Iris pigment epithelial cell (primary cell): ENCODE measurements around the gene BTBD8.
A peak's percentile ranks its signal among the peaks of the same experiment; 100 is the strongest.

Experiments
- DNase-seq: peaks from one replicate; pipeline ENCODE4 v3.0.0-alpha.2; 2011; ENCODE audit warnings: low read depth

BTBD8 gene

DNA sequence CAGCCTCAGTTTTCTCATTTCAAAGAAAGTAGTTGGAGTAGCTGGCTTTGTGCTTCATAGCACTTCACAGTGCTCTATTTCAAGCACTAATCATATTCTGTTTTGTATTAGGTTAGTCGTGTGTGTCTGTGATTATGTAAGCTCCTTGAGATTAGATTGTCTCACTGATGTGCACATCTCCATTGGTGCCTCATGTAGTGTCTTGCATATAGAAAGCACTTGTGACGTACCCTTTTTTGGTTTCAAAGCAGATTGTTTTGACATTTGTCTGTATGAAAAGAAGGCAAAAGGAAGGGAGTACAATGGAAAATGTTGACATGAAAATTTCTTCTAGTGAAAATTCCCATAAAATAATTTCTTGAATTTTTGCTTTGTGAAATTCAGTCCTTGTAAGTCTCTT, 13.9 kb downstream of the BTBD8 start:
- no peak for DNase-seq

DNA sequence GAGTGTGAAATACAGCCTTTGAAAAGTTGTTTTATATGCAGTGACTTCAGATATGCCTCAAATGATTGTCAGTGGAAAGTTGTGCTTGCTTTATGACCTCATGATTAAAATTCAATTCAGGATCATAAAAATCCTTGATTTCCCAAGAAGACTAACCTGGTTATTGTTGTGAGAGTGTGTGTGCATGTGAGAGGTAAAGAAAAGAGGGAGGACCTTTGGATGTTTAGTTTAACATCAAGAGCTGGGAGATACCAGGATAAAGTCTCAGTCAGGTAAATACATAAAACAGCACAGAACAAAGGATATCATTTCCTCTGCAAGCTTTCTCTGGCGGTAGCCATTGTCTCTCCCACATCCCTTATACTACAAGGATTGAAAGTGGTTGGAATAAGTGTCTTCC, 14.4 kb downstream of the BTBD8 start:
- DNase-seq, result no peak

DNA sequence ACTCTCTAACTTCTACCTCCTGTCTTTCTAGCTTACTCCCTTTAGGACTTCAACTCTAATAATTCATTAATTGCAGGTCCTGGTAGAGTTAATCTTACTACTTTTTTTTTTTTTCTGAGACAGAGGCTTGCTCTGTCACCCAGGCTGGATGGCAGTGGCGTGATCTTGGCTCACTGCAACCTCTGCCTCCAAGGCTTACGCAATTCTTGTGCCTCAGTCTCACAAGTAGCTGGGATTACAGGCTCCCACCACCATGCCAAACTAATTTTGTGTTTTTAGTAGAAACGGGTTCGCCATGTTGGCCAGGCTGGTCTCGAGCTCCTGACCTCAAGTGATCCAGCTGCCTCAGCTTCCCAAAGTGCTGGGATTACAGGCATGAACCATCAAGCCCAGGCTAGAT, 15.7 kb downstream of the BTBD8 start:
- DNase-seq, result no peak

DNA sequence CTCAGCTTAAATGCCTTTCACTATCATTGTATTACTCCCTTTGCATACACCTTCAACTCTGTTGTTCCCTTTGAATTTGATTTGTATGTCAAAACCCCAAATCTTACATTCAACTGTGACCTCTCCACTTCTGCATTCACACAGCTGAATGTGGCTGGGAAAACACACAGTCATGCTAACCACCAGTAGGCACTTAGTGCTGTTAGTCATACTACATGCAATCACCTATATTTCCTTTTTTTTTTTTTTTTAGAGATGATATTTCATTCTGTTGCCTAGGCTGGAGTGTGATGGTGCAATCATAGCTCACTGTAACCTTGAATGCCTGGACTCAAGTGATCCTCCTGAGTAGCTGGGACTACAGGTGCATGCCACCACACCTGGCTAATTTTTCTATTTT, 16.2 kb downstream of the BTBD8 start:
- DNase-seq, result peak; percentile 35

DNA sequence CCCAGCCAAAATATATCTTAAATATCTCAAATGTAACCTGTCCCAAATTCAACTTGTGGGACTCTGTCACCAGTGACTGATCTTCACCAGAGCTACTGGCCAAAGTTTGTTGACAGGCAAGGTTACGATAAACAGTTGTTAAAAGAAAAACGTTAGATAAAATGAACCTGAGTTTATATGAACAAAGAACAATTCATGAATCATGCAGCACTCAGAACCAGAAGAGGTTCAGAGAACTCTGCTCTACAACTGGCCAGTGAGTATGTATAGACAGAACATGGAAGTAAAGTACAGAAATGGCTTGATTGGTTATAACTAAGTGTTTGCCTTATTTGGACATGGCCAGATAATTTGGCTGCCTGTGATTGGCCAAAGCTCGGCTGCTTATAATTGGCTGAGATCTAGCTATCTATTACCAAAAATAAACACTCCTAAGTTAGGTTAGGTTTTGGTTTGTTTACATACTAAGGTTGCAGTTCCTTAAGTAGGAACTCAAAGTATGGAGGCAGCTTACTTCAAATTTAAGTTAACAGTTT, 25.5 kb downstream of the BTBD8 start:
- no peak for DNase-seq

DNA sequence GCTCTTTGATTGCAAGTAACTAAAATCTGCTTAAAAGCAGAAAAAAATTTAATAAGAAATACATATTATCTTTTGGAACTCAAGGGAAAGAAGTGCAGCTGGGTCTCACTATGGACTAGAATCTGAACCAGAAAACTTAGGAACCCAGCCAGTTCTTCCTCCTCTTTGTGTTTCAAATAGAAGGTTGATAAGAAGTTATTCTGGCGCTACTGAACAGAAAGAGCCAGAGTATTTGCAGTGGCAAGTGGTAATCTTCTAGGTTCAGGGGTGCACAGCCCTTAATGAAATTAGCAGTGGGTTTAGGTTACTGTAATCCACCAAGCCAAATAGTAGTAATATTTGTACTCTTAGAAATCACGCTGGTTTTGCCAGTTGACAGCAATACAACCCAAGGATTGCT, 28.5 kb downstream of the BTBD8 start:
- no peak for DNase-seq

DNA sequence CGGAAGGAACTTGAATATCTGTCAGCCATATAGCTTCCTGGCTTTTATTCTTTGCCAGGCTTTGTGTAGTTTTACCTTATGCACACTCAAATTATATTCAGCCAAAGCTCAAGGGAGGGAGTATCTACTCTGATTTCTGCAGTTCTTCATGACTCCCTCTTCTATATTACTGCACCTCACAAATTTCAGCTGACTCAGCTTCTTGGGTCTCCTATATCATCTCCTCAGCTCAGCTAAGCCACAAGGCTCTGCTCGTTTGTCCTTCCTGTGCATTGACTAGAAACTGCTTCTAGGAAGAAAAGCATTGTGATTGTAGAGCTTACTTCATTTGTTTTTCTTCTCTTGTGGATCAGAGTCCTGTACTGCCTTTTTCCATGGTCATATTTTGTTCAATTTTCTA, 37.4 kb downstream of the BTBD8 start:
- DNase-seq, result no peak

DNA sequence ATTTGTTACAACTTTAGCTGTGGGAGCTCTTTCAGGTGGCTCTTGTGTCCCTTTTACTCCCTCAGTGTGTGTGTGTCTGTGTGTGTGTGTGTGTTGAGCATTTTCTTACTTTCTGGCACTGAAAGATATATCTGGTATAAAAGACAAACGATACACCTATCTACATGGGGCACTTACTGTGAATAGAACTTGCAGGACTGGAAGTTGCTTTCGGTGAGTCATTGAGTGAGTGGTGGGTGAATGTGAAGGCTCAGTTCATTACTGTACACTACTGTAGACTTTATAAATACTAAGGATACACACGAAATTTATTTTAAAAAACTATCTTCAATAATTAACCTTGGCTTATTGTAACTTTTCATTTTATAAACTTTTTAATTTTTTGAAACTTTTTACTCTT, 38.7 kb downstream of the BTBD8 start:
- DNase-seq, result peak; percentile 43

DNA sequence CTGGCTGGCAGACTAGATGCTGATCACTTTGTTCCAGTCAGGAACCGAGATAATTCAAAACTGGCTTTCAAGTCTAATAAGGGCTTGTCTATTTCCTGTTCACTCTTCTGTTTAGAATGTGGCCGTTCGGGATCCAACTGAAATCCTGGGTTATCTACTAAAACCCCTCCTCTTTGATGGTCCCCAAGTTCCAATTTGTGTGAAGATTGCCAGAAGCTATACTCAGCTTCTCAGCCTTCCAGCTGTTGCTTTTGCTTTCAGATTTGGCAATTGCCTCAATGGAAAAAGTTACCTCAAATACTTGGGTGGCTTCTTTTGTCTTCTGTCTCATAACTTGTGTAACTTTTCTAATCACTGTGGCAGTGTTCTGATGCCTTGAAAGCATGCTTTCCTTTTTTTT, 43.7 kb downstream of the BTBD8 start:
- DNase-seq, result peak; percentile 27

DNA sequence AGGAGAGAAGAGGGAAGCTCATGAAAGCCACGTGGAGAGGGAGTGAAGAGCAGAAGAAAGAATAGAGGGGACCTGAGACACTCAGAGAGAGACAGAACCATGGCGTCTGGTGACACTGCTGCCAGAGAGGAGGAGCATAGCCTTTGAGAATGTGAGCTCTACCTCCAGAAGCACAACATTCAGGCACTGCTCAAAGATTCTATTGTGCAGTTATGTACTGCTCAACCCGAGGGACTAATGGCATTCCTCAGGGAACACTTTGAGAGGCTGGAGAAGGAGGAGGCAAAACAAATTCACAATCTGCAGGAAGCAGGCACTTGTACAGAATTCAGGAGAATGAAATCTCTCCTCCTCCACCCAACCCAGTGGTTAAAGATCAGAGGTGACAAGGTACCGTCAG, 45.1 kb downstream of the BTBD8 start:
- DNase-seq, result no peak

DNA sequence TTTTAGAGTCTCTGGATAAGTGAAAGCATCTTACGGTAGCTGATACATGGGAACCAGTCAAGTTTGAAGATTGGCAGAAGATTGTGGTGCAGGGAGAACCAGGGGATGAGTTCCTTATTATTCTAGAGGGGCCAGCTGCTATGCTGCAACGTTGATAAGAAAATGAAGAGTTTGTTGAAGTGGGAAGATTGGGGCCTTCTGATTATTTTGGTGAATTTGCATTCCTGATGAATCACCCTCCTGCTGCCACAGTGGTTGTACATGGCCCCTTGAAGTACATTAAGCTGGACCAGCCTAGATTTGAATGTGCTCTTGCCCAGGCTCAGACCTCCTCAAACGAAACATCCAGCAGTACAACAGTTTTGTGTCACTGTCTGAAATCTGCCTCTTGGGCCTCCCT, 45.9 kb downstream of the BTBD8 start:
- no peak for DNase-seq

DNA sequence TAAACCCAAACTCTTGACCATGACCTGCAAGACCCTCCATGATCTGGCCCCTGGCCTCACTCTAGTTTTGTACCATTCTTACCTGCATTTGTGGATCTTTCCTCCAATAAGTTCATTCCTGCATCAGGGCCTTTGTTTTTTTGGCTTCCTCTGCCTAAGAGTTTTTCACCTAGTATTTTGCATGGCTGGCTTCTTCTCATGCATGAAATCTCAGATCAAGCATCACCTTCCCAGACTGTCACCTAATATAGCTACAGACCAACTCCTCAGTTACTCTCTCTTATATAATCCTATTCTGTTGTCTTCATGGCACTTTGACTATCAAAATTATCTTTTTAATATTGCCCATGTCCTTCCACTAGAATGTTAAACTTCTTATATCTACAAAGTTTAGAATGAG, 54.2 kb downstream of the BTBD8 start:
- no peak for DNase-seq

DNA sequence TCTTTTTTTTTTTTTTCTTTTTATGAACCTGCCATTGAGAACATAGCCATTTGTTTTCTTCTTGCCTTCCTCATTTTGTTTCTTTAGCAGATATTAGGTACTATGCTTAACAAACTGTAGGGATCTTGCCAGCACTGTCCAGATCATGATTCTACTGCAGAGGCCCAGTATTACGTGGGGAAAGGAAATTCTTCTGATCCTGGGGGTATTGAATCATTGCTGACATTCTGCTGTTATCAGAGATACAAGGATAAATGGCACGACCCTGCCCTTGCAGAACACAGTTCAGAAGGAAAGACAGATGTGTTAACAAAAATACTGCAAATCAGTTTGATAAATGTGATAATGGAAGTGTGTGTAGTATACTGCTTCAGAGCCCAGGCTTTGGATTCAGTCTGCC, 56.2 kb downstream of the BTBD8 start:
- peak; percentile 33 for DNase-seq

DNA sequence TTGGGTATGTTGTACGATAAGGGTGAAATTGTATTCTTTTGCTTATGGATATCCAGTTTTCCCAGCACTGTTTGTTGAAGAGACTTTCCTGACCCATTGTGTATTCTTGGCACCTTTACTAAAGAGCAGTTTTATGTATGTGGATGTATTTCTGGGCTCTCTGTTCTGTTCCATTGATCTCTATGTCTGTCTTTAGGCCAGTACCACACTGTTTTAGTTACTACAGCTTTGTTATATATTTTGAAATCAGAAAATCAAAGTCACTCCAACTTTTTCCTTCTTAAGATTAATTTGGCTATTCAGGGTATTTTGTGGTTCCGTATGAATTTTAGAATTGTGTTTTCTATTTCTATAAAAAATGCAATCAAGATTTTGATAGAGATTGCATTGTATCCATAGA, 74.8 kb downstream of the BTBD8 start:
- DNase-seq, result no peak

DNA sequence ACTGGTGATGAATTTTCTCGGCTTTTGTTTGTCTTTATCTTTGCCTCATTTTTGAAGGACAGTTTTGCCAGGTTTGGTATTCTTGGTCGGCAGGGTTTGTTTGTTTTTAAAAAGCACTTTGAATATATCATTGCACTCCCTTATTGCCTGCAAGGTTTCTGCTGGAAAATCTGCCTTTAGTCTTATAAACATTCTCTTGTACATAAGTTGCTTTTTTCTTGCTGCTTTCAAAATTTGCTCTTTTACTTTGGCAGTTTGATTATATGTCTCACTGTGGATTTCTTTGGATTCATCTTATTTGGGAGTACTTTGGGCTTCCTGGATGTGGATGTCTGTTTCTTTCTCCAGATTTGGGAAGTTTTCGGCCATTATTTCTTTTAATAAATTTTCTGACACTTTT, 79.4 kb downstream of the BTBD8 start:
- no peak for DNase-seq

DNA sequence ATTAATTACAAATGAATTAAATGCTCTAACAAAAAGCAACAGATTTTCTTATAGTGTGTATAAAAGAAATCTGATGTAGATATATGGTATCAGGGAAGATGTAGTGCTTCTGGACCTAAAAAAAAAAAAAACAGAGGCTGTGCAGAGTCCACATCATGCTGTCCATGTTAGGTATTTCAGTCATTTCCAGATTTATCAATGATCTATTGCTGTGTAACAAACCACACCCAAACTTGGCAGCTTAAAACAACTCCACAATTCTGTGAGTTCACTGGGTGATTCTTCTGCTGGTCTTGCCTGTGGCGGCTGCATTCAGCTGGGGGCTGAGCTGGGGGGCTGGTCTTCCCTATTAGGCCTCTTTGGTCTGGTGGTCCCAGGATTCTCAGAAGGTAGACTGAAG, 85.2 kb downstream of the BTBD8 start:
- DNase-seq, result no peak

DNA sequence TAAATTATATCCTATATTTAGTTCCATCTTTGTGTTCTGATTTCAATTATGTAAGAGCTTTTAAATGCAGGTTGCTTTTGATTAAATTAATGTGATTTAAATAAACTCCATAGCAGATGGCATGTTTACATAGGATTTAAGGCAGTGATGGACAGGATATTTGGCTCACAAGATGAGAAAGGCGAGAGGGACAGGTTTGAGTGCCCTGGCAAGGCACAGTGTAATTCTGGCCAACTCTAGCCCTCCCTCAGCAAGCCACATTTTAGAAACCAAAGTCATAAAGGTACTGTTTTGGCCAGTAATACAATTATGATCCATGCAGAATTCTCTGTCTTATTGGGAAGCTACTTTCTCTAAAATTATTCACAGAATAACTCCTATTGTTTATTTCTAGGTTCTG, 87.0 kb downstream of the BTBD8 start:
- no peak for DNase-seq

DNA sequence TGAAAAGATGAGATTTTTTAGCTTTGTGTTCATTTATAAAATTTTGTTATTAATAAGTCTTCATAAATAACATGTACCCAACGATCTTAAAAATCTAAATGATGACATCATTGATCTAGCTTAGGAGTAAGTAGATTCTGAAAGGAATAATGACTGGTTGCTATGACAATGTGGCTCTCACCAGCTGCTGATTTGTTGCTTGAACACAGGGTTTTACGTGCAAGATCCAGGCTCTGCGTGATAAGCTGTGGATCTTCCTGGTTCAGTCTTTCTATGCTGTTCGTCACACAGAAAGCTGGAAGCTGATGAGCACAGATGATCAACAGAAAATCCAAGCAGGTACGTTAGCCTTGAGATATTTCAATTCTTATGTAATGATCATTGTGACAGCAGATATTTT, 88.5 kb downstream of the BTBD8 start:
- peak; percentile 15 for DNase-seq

DNA sequence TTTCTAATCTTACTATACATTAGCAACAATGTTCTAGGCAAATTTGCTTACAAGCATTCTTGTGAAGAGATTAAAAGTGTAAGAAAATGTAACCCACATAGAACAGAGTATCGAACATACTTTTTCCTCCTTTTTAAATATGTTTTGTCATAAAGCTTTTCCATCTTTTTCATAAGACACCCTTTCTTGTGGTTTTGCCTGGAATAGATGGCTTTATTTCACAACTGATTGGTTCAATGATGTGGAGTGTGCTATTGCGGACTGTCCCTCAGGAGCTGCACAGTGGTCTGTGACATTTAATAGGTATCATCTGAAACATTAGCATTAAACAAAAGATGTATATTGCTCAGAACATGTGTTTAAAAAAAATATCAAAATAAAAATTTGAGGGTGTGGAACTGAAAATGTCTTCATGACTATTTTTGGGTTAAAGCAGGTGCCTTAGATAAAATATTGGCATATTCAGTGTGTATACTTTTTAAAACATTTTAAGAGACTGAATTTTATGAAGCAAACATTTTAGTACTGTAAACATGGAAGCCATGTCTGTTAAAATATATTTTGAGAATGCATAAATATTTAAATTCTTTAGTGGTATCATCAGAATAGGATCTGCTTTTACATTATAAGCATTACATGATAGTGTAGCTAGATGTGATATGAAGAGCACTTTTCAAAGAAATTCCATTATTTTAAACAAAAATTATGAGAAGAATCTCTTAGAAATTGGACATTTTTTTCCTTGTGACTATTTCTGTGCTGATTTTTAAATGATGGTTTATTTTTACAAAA, 89.3 kb downstream of the BTBD8 start:
- DNase-seq, result no peak

DNA sequence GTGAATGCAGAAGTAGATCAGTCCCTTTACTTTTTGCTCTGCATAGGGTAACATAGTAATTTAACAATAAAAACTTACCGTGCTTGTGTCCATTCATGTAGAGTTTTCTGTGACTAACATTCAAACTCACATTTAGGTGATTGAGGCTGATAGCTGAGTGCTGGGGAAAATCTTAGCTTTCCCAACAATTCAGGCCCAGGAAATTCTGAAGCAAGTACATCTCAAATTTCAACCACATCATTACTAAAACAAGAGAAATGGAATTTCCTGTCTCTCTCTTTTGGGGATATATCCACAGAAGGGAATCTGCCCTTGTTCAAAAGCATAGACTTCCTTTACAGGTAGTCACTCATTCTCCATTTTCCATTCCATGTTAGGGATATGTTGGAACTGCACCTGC, 104.5 kb downstream of the BTBD8 start:
- peak; percentile 91 for DNase-seq

DNA sequence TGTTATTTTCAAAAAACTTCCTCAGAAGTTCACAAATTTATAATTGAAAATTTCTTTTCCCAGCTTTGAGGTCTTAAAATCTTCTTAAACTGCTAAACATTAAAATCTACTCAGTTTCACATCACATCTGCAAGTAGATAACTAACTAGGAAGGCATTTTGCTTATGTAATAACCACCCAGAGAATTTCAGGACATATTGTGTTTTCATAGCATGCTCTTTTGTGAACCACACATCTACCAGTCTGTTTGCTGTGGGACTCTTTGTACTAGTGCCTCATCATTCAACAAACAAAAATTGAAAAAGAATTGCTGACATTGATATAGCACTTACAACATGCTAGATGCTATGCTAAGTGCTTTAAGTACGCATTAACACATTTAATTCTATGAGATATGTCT, 105.9 kb downstream of the BTBD8 start:
- DNase-seq, result peak; percentile 81

DNA sequence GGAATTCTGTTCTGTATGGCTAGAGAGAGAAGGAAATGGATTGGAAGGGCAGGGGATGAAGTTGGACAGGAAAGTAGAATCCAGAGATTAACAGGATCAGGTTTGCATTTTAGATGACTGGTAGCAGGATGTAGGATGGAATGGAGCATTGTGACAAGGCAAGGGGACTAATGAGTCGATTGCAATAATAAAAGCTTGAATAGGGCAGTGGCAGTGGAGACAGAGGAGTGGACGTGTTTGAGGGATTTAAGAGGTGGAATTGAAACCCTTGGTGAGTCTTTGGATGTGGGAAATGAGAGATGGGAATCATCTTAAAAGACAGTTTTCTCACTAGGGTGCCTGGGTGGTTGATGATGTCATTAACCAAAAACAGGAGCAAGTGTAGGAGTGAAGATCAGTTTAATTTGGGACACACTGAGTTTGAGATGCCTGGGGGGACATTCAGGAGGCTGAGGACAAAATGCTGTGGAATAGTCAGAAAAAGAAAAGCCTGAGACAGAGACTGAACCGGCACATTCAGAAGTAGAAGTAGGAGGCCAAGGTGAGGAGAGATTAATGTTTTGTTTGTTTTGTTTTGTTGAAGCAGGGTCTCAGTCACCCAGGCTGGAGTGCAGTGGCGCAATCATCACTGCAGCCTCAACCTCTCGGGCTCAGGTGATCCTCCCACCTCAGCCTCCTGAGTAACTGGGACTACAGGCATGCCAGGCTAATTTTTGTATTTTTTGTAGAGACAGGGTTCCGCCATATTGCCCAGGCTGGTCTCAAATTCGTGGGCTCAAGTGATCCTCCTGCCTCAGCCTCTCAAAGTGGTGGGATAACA, 108.5 kb downstream of the BTBD8 start:
- no peak for DNase-seq

DNA sequence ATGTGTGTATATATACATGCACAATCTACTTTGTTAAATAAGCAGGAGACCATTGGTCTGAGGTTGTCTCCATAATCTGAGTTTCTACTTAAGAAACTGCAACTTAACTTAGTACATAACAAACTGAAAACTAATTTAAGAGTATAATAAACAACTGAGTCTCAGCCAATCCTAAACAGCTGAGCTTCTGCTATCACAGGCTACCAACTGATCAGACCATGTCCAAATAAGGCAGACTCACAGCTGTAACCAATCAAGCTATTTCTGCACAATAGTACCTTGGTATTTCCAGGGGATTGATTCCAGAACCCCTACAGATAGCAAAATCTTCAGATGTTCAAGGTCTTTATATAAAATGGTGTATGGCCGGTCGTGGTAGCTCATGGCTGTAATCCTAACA, 111.6 kb downstream of the BTBD8 start:
- no peak for DNase-seq
